Stimulated activated CD4-positive, alpha-beta T cell treated with anti-CD3 and anti-CD28 coated beads, Interleukin-12 subunit alpha, Interleukin-12 subunit beta, amount 100 ng/mL, for 24 hours (primary cell): ENCODE measurements around the gene TAGLN2.
A peak's percentile ranks its signal among the peaks of the same experiment; 100 is the strongest.

Source experiments
- DNase-seq, 2 experiments: peaks; one replicate each; pipeline ENCODE4 v3.0.0-alpha.2; 2020; ENCODE audit warnings: low read depth in 2 of 2

TAGLN2 gene

DNA sequence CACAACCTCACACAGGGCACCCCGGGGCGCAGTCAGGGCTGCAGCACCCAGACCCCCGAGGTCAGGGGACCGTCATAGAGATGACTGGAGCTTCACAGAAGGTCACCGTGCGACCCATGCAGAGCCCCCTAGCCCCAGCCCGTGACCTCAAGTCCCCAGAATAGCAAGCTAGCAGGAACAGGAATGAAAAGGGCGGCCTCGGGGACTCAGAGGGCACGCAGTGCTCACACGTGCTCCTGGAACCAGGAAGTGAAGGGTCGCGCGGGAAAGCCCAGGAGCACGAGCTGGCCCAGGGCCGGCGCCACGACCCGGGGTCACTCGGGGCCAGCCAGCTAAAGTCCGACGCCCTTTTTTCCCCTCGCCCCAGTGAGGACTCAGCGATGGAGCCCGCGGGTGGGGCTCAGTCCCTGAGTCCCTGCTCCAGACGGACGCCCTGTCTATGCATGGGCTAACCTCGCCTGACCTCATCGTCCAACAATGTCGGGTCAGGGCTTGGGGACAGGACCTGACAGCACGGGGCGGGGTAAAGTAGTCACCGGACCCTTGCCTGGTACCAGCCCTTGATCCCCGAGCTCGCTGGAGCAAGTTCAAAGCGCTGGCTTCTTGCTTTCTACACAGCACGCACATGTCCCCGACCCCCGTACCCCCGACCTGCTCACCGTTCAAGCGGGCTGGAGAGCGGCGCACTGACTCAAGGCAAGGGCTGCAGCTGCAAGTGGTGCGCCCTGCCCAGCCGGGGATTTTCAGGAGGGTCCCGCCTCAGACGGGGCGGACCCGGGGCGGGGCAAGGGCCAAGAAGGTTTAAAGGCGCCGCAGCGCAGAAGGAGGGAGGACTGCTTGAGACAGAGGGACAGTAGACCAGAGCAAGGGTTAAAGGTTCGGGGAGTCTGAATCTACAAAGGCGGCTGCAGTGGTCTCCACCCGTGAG is at the start of gene TAGLN2:
TAGLN2 (minus strand) TSS at position 717 of the 928 bp plus-strand sequence. CDS start 4,998 bp downstream, outside the sequence.
- DNase-seq: peak; percentile 83 to 89

DNA sequence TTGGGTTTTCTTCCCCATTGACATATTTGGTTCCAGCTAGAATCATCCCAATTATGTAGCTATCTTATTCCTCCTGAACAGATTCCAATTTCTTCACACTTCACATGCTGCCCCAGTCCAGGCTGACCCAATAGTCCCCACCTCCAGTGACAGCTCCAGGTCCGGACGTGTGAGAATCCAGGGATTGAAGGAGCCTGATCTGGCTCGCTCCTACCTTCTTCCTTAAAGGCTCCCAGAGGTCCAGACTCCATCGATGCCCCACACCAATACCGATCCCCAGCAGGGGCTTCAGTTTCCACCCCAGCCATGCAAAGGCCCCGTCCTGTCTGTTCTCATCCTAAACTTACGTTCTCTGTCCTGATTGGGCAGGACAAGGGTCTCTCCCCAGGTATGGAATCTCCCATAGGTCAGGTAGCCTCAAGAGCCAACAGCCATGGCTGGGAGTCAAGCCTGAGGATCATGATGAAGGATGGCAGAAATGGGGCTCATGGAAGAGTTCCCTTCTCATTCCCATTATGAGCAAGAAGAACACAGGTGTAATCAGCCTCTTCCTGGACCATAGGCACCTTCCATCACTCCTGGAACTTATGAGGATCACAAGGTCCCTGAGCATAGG is 49.2 kb upstream of the TAGLN2 start:
- no peak for DNase-seq

DNA sequence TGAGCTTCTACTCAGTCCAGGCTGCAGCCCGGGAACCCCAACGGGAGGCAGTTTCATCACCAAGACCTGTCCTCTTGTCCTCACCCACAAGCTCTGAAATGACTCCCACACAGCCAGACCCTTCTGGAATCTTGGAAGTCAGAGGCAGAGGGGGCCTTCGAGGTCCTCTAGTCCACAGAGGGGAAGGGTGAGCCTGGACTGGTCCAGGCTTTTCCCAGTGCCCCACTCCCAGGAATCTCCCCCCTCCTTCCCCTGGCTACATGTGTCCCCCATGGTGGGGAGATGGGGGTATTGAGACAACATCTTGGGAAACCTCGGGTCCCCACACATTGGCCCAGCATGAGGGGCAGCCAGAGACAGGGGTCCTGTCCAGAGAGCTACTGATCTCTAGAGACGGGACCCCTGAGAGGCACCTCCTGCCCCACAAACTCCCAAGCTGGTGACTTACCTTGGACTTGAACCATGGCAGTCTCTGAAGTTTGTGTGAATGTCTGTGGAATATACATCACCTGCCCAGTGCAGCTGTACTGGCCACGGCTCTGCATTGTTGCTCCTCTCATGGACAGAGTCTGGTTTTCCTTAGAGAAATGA is 48.1 kb upstream of the TAGLN2 start:
- DNase-seq: no peak

DNA sequence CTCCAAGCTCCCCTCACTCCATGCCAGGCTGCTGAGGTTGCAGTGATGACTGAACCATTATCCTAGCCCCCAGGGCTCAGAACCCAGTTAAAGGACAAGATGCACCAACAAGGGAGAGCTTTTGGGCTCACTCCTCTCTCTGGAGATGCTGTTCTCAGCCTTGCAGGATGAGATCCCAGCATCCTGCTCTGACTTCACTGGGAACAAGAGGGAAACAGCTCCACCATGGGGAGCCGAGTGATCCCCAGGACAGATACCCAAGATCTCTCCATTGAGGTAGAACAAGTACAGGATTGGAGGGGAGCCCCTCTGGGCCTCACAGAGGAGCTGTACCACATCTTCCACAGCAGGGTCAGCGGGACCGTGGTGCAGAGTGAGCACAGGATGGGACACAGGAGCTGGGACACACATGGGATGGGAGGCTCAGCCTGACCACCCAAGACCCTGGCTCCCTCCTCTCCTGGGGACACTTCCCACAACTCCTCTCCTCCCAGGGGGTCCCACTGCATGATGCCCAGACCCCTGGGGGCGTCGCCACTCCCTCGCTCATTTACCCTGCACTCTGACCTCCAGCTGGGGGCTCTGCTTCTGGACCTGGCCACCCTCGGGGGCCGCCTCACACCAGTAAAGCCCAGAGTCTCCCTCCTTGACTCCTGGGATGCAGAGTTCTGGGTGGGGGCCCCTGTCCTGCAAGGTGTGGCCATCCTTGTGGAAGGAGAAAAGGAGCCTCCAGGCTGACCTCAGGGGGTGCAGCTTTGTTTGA is 47.3 kb upstream of the TAGLN2 start:
- DNase-seq: no peak

DNA sequence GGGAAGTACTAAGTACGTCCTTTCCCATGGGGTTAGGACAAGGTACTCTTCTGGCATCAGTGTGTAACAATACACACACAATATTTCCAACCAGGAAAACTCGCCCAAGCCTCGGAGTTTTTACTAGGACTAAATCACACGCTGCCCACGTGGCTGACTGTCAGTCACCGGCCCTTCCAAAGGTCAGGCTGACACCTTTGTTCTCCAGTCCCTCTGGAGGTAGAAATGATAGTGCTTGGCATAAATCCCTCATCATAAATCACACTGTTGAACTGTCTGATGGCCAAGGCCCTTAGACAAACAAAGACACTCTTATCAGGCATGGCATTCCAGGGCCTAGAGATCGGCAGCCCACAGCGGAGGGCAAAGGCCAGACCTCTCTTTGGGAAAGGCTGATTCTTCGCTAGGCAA is 45.6 kb upstream of the TAGLN2 start:
- DNase-seq: no peak

DNA sequence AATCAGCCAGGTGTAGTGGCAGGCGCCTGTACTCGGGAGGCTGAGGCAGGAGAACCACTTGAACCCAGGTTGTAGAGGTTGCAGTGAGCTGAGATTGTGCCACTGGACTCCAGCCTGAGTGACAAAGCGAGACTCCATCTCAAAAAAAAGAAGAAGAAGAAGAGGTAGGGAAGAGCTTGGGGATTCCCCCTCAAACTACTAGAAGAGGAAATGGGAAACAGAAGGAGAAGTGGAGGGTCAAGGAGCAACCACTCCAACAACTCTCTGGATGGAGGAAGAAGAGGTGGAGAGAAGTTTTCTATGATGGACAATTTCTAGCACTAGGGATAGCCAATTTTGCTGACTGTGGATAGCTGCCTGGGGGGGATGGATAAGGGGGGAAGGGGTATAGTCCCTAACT is 43.6 kb upstream of the TAGLN2 start:
- no peak for DNase-seq

DNA sequence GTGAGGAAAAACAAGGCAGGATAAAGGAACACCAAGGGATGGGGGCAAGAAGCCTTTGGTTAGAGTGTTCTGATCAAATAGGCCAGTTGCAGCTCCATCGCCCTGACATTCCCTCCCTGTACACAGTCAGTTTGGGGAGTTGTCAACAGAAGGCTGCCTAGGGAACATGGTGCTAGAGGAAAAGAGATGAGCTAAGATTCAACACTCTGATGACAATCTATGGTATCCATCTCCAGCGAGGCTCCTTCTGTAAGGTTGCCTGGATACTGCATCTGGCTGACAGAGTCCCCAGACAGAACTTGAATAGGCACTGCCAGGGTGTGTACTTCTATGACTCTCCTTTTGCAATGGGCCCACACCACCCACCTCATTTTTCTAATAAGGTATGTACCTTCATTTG is 40.0 kb upstream of the TAGLN2 start:
- no peak for DNase-seq

DNA sequence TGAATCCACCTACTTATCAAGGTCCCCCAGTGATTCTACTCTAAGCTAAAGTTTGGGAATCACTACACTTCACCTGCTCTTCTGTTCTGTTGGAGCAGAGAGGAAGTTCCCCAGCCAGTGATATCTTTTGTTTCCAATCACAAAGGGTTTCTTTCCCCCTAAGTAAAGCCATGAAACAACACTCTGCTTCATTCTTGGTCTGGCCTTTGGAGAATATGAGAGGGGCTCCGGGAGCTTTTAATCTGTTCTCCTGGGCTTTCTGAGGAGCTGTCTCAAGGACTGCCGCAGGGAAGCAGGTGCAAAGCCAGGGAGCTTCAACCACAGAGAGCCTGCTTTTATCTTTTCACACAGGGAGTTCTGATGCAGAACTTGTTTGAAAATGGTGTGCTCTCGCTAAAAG is 38.8 kb upstream of the TAGLN2 start:
- DNase-seq: no peak

DNA sequence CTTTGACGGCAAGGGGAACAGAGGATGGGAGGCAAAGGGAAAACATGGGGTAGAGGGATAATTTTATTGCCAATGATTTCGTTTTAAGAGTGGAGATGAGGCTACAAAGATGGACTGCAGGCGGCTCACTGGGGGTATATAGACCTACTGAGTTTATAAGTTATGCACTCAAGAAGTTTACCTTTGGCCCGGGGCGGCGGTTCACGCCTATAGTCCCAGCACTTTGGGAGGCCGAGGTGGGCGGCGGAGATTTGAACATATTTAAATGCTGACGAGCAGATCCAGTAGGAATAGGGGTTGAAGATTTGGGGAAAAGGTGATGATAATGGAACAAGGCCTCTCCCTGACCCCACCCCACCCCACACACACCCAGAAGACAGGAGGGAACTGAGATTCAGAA is 36.9 kb upstream of the TAGLN2 start:
- no peak for DNase-seq

DNA sequence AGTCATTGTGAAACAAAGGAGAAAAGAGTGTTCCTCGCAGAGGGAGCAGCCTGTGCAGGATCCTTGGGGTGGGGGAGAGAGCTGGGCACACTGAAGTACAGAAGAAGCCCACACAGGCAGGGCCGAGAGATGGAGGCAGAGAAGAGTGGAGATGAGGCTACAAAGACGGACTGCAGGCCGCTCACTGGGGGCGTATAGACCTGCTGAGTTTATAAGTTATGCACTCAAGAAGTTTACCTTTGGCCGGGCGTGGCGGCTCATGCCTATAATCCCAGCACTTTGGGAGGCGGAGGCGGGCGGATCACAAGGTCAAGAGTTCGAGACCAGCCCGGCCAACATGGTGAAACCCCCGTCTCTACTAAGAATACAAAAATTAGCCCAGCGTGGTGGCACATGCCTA is 36.3 kb upstream of the TAGLN2 start:
- no peak for DNase-seq

DNA sequence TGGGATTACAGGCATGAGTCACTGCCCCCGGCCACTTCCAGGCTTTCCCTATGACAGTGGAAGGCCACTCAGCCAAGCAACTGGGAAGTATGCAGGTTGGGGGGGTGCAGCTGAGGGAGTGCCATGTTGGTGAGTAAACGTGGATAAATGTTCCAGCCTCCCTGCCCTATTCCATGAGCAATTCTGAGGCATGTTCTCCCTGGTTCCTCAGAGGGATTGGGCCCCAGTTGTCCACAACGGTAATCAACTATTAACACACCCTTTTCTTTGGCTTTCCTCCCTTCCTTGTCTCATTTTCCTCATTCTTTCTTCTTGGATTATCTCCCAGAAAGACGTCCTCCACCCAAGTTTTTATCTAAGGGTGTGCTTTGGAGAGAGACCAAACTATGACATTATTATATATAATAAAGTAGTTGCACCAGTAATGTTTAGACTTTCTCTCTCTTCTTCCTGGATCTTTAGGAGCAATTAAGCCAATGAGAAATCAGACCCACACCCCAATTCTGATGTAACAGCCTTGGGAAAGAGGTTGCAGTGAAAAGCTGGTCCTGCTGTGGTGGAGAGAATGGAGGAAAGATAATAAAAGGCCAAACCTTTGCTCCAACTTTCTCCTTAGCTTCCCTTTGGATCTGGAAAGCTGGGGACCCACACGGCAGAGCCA is 35.5 kb upstream of the TAGLN2 start:
- DNase-seq: no peak

DNA sequence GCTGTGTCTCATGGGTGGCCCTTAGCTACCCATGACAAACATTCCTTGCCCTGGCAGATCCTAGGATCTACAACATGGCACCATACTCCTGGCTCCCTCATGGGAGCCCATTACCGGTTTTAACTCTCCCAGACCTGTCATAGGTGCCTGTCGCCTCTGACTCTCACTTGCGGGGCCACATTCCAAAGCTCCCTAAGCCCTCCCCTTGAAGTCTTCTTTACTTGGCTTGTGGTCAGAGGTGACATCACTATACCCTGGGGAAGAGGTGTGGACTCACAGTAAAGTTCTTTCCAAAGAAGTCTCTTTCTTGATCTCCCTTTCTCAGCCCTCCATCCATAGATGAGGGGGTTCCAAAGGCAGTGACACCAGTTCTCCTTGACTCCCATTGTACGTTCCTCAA is 34.1 kb upstream of the TAGLN2 start:
- no peak for DNase-seq

DNA sequence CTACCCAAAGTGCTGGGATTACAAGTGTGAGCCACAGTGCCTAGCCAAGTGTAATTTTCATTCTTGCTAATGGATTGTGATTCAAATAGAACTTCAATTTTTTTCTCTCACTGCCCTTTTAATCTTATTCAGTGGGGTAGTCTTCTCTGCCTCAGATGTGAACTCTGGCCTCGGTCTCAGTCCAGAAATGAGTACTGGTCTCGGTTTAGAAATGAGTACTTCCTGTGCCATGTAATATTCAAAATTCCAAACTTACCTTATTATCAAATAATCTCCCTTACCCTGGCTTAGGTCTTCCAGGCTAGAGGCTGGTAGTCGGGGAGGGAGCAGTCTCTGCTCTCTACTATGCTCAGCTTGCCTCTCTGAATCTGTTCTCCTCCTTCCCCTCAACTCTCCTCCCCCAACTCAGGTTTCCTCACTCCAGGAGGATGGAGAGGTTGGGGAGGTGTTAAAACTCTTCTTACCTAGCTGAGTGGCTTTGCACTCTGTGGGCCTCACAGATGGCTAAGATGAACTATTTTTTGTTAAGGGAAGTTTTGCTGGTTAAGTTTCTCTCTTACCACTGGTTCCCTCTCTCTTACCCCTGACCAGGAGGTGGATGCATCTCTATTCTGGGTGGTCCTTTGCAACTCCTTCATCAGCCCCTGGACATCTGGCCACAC is 33.5 kb upstream of the TAGLN2 start:
- DNase-seq: no peak

DNA sequence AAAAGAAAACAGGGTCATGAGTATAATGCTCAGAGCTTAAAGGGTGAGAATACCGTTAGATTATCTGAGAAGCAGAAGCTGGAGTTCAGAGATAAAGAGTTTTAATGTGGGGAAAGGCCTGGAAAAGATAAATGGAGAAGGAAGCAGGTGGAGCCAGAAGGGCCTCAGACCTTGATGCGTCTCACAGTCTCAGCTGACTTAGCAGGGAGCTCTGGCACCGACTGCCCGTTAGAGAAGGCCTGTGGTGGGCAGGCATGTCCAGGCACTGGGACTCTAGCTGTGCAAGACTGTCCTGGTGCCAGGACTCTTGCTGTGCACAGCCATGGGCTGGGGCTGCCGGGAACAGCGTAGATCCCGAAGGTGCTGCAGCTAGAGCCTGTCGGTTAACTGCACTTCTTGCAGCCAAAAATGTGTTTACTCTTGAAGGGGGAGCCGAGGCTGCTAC is 32.5 kb upstream of the TAGLN2 start:
- no peak for DNase-seq

DNA sequence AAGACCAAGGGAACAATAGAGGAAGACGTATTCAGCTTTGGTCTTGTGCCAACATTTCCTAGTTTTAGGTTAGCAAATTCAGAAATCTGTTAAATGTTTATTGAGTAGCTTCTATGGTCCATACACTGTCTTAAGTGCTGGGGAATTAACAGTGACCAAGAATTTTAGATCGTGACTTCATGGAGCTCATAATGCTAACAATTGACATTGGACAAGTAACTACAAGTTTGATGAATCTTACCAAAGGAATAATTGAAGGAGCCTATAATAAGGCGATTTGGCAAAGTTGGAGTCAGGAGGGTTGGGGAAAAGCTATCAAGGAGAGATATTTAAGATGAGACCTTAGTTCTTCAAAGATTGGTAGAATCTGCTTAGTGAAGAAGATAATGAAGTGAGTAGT is 30.1 kb upstream of the TAGLN2 start:
- DNase-seq: no peak

DNA sequence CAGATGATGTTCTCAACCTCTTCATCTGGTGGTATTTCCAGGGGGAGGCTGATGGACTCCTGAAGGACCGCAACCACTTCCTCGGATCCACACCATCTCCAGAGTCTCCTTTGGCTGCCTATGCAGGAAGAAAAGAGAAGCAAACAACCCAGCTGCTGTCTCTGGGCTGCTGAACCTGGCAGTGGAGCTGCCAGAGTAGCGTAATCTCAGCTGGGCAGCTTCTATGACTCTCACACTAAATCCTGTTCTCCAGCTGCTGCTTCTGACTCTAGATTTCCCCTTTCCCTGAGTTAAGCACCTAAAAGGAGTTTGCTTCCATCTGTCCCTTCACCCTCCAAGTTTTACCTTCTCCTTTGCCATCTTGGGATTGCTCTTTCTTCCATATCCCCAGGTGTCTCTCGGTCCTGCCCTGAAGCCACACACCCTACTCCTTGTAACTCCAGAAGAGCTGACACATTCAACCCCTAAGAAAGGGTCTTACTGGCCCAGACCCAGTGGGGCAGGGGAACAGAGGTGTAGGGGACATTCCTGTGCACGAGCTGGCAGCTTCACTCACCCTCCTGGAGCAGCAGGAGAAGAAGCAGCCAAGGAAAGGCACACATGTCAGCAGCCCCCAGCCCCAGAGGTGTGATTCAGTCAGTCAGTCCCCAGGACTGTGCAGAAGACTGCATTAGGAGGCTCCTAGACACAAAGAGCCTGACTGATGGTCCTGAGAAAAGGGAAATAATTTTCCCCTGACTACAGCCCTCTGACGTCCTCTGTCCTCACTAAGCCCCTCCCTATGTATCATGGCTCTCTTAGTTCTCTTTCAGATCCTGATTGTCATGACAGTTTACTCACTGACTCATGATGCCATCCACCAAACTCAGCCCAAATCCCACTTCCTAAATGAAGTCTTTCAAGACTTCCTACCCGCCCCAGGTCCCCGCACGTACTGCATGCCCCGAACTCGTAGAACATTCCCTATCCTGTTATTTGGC is 28.5 kb upstream of the TAGLN2 start, which contains the start of gene SLAMF9:
SLAMF9 (minus strand) TSS at position 702 of the 980 bp plus-strand sequence; CDS start at position 602, 100 bp downstream.
- DNase-seq: no peak

DNA sequence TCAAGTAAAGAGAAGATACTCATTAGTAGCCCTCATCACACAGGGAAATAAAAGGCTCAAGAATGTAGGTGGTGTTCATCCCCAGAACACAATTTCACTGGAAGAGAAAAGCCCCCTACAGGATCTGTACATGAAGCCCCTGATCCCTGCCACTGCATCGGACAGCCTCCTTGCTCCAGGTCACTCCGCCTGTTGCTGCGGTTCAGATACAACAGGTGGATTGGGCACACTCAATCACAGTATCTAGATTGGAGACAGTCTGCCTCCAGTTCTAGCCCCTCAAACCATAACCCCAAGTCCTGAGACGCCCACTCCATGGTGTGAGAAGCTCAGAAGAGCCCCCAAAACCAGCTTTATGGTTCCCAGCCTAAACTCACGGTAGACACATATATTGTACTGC is 27.6 kb upstream of the TAGLN2 start:
- DNase-seq: no peak

DNA sequence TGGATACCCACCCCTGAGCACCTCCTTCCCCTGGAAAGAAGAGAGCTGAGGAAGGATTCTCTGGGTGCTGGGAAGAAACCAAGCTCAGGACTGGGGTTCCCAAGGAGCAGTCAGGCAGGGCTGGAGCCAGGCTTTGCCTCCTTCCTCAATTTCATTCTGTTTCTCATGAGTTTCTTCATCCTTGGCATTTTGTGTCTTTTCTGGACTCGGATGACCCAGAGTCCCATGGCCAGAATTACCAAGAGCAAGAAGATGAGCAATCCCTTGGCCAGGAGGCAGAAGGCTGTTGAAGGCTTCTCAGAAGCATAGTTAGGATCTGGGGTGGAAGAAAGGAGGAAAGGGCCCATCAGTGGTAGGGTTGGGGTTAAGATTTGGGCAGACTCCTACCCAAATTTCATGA is 26.2 kb upstream of the TAGLN2 start:
- DNase-seq: no peak

DNA sequence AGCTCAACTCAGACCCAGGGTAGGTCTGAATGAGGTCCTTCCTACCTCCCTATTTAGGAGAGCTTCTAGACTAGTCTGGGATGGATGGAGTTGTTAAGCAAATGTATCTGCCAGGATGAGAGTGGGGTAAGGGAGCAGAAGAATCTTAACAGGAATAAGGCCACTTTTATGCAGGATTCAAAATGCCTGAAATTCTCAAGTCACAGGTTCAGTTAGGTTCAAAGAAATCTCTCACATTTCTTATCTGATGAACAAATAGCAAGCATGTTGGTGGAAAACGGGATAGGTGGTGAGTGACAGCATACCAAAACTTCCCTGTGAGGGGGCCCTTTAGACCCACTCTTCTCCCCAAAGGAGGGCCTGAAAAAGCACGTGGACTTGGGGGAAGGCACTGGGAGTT is 25.7 kb upstream of the TAGLN2 start:
- no peak for DNase-seq

DNA sequence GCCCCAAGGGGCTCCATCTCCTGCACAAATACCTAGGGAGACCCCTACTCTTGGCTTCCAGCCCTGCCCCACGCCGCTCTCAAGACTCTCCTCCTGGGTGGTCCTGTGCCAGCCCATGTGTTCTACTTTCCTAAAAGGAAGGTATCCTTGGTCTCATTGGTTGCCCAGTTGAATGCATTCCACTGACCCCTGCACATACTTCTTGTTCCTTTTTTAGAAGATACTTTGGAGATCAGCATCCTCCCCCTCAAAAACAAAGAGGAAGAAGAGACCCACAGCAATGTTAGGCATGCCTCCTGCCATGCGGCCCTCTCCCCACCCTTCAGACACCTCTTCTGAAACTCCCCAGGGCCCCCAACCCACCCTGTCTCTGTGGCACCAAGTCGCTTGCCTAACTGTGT is 24.7 kb upstream of the TAGLN2 start:
- DNase-seq: no peak
